ENCODE measurements around the gene MEF2D. TPM values are rescaled to one million over a fixed set of nuclear protein-coding genes. Genes with fewer than 3 reads are reported as not detected.

Gene MEF2D
- total RNA-seq, 2 experiments from 2014 or later, result 28.8 to 32.8 TPM

- CTCF ChIA-PET, result interaction anchor here (0.6 to 6.8 kb wide), 14 partner anchors 12 to 221 kb away, joined by 3 to 348 read pairs (median 10); no protein-coding TSS in a partner anchor
- H3K27me3 Mint-ChIP-seq (ENCODE audit: low read depth), result peaks cover 41% of the 10 kb centered on the region
- no peak overlapping the region for H3K4me3 Mint-ChIP-seq
- intact Hi-C loops (cut with micrococcal nuclease), result loop anchor here (1.0 to 5.0 kb wide), 5 partner anchors 9 to 297 kb away; no protein-coding TSS in a partner anchor
- H3K4me1 Mint-ChIP-seq (ENCODE audit: low read depth), result peaks cover 21% of the 10 kb centered on the region
- H3K27ac Mint-ChIP-seq, result no peak overlapping the region
- DNase-seq, result peak; percentile 70
- H3K36me3 Mint-ChIP-seq (ENCODE audit: low read depth), result no peaks in the 10 kb centered on the region
- H3K9me3 Mint-ChIP-seq, result no peaks in the 10 kb centered on the region
These were observed 56.1 kb downstream of the MEF2D start for GRCh38 chr1:156444407-156445001.

- no peak overlapping the region for H3K27ac Mint-ChIP-seq
- H3K36me3 Mint-ChIP-seq (ENCODE audit: low read depth), result no peaks in the 10 kb centered on the region
- intact Hi-C loops (cut with micrococcal nuclease), result no loop called here
These were observed 57.3 kb downstream of the MEF2D start for GRCh38 chr1:156443286-156443685.

GRCh38 chr1:156440654-156441437 lies 59.7 kb downstream of the MEF2D start:
- CTCF ChIA-PET, result interaction anchor here (0.6 to 5.4 kb wide), 3 partner anchors 56 to 187 kb away, joined by 5 to 117 read pairs (median 7); no protein-coding TSS in a partner anchor
- Mint-ChIP-seq H3K4me3 (no peak overlapping the region), H3K27ac (no peak overlapping the region), H3K4me1 (ENCODE audit: low read depth) (peaks cover 36% of the 10 kb centered on the region), H3K36me3 (ENCODE audit: low read depth) (no peaks in the 10 kb centered on the region), H3K27me3 (ENCODE audit: low read depth) (peaks cover 63% of the 10 kb centered on the region), H3K9me3 (no peaks in the 10 kb centered on the region)
- intact Hi-C loops (cut with micrococcal nuclease), result no loop called here
- no peak for DNase-seq

More at GRCh38 chr1:156443286-156443685, 57.3 kb downstream of the MEF2D start:
- Mint-ChIP-seq H3K27me3 (ENCODE audit: low read depth) (peaks cover 48% of the 10 kb centered on the region), H3K4me3 (no peak overlapping the region), H3K4me1 (ENCODE audit: low read depth) (peaks cover 32% of the 10 kb centered on the region), H3K9me3 (no peaks in the 10 kb centered on the region)
- DNase-seq, result no peak
- CTCF ChIA-PET, result interaction anchor here (0.6 to 5.4 kb wide), 4 partner anchors 9 to 302 kb away, joined by 3 to 117 read pairs (median 4); no protein-coding TSS in a partner anchor

DNA sequence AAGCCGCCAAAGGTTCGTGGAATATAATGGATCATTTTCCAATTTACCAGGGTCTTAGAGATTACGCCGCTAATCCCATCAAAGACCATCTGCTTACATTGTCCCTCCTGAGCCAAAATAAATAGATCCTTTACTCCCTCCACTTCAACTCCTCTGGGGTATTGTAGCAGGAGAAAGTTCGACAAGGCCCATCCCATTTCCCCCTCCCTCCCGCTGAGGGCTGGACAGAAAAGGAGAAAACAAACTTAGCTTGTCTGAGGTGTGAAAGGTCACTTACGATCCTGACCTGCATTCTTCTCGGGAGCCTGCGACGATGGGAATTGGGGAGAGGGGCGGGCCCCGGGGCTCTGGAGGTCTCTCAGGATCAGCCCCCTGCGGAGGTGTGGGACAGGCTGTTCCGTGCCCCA lies 60.8 kb downstream of the MEF2D start:
- no peak for DNase-seq
- H3K36me3 Mint-ChIP-seq (ENCODE audit: low read depth), result no peaks in the 10 kb centered on the region
- intact Hi-C loops (cut with micrococcal nuclease), result no loop called here
- no peak overlapping the region for H3K27ac Mint-ChIP-seq
- peaks cover 69% of the 10 kb centered on the region for H3K27me3 Mint-ChIP-seq (ENCODE audit: low read depth)
- CTCF ChIA-PET, result interaction anchor here (0.7 to 5.4 kb wide), 2 partner anchors 13 to 55 kb away, joined by 3 to 117 read pairs; no protein-coding TSS in a partner anchor
- H3K9me3 Mint-ChIP-seq, result no peaks in the 10 kb centered on the region
- H3K4me3 Mint-ChIP-seq, result no peak overlapping the region
- peaks cover 35% of the 10 kb centered on the region for H3K4me1 Mint-ChIP-seq (ENCODE audit: low read depth)

GRCh38 chr1:156439036-156439776 lies 61.4 kb downstream of the MEF2D start:
- CTCF ChIA-PET, result interaction anchor here (0.7 to 5.4 kb wide), 2 partner anchors 13 to 54 kb away, joined by 3 to 117 read pairs; no protein-coding TSS in a partner anchor
- H3K4me1 Mint-ChIP-seq (ENCODE audit: low read depth), result peaks cover 32% of the 10 kb centered on the region
- no peaks in the 10 kb centered on the region for H3K36me3 Mint-ChIP-seq (ENCODE audit: low read depth)
- H3K4me3 Mint-ChIP-seq, result no peak overlapping the region
- intact Hi-C loops (cut with micrococcal nuclease), result no loop called here
- H3K27ac Mint-ChIP-seq, result no peak overlapping the region
- no peaks in the 10 kb centered on the region for H3K9me3 Mint-ChIP-seq
- peaks cover 69% of the 10 kb centered on the region for H3K27me3 Mint-ChIP-seq (ENCODE audit: low read depth)
- DNase-seq, result no peak

GRCh38 chr1:156438278-156438987 lies 62.1 kb downstream of the MEF2D start:
- Mint-ChIP-seq H3K27me3 (ENCODE audit: low read depth) (peaks cover 72% of the 10 kb centered on the region), H3K36me3 (ENCODE audit: low read depth) (no peaks in the 10 kb centered on the region), H3K9me3 (no peaks in the 10 kb centered on the region), H3K4me3 (no peak overlapping the region), H3K27ac (no peak overlapping the region), H3K4me1 (ENCODE audit: low read depth) (peaks cover 37% of the 10 kb centered on the region)
- no peak for DNase-seq
- intact Hi-C loops (cut with micrococcal nuclease), result no loop called here
- CTCF ChIA-PET, result no interaction called here

DNA sequence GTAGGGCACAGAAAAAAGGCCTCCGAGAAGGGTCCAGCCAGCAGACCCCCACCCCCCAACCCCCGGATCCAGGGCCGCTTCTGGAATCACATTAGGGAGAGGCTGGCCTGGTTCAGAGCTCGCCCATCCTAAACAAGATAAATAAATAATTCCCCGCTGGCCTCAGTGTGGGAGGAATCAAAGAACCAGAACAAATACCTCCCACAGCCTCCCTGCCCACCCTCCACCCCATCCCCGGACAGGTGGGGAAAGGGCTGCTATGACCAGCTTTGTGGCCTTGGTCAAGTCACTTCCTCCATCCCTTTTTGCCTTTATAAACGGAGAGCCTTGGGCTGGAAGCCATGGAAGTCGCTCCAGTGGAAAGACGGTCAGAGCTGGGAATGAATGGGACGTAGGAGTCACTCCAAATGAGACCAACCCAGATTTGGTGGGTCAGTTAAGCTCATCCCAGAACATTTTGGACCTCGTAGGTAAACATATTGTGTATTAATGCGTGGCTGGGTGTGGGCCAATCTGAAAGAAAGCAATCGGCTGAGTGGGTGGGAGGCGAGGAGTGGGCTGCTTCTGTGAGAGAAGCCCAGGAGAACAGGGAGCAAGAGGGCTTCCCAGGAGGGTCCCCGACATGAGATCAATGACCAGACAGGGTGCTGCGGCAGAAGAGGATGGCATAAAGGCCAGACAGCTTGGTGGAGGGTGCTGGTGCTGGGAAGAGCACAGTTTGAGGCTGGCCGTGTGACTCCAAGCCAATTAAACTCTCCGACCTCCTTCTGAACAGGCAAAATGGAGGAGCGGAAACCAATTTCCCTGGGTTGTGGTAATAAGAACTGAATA lies 63.3 kb downstream of the MEF2D start:
- H3K4me3 Mint-ChIP-seq, result no peak overlapping the region
- no peaks in the 10 kb centered on the region for H3K9me3 Mint-ChIP-seq
- peaks cover 42% of the 10 kb centered on the region for H3K4me1 Mint-ChIP-seq (ENCODE audit: low read depth)
- intact Hi-C loops (cut with micrococcal nuclease), result no loop called here
- no peak overlapping the region for H3K27ac Mint-ChIP-seq
- H3K36me3 Mint-ChIP-seq (ENCODE audit: low read depth), result no peaks in the 10 kb centered on the region
- CTCF ChIA-PET, result interaction anchor here (0.8 to 16.7 kb wide), 4 partner anchors 9 to 206 kb away, joined by 3 to 111 read pairs (median 7); no protein-coding TSS in a partner anchor
- no peak for DNase-seq
- H3K27me3 Mint-ChIP-seq (ENCODE audit: low read depth), result peaks cover 79% of the 10 kb centered on the region

DNA sequence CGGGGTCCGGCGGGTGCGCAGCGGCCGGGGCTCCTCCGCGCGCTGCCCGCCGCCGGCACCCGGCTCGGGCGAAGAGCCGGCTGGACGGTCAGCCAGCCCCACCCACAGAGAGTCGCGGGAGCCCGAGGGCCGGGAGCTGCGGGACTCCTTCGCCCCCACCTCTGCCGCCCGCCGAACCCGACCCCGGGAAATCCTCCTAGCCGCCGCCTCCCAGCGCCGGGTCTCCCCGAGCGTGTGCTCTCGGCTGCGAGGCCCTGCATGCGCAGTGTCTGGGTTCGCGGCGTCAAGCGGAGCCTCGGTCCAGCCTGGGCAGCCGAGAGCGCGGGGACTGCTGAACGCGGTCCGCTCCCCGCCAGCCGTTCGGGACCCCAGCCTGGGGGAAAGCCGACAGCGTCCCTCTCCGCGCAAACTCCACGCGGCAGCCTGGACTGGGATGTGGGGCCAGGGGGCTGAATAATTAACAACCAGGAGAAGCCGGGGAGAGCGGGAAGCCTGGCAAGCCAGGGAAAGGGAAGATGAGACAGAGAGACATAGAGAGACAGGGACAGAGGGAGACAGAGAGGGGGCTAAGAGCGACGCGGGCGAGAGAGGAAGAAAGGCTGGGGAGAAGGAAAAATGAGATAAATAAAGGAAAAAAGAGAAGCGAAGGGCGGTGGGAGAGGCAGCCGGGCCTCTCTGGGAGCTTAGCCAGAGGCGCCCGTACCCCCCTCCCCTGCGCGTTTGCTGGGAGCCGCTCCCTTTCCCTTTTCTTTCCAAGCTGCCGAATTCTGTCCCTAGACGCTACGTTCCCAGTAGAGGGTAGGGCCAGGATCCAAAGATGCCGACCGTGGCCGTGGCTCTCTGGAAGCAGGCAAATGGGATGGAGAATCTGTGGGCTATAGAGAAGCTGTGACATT lies 64.2 kb downstream of the MEF2D start:
- H3K27me3 Mint-ChIP-seq (ENCODE audit: low read depth), result peaks cover 81% of the 10 kb centered on the region
- H3K27ac Mint-ChIP-seq, result no peak overlapping the region
- no peaks in the 10 kb centered on the region for H3K9me3 Mint-ChIP-seq
- no peak for DNase-seq
- no peak overlapping the region for H3K4me3 Mint-ChIP-seq
- H3K36me3 Mint-ChIP-seq (ENCODE audit: low read depth), result no peaks in the 10 kb centered on the region
- intact Hi-C loops (cut with micrococcal nuclease), result no loop called here
- peaks cover 42% of the 10 kb centered on the region for H3K4me1 Mint-ChIP-seq (ENCODE audit: low read depth)
- CTCF ChIA-PET, result interaction anchor here (0.8 to 16.7 kb wide), 4 partner anchors 10 to 207 kb away, joined by 3 to 111 read pairs (median 7); no protein-coding TSS in a partner anchor

DNA sequence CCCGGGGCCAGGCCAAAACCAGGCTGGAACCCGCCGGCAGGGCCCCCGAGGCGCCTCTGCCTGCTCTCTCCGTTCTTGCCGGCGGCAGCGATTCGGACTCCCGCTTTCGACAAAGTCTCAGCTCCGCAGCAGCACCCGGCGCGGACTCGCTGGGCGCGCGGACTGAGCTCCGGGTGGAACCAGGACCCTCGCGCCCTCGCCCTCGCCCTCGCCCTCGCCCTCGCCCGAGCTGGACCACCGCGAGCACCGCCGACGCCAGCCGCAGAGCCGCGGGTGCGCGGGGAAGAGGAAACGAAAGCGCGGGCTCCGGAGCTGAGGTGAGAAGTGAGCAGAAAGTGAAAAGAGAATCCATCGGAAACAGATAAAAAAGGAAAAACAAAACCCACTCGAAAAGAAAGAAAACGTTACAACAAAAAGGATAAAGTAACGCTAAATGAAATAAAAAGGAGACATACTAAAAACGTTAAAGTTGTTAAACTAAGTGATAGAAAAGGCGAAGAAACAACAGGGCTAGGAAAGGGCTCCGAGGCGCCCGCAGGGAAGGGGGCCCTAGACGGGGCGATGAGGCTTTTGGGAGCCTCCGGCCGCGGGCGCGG lies 64.9 kb downstream of the MEF2D start:
- intact Hi-C loops (cut with micrococcal nuclease), result loop anchor here (1.0 kb wide), 1 partner anchor 9 kb away; no protein-coding TSS in a partner anchor
- no peaks in the 10 kb centered on the region for H3K36me3 Mint-ChIP-seq (ENCODE audit: low read depth)
- DNase-seq, result peak; percentile 46
- peaks cover 78% of the 10 kb centered on the region for H3K27me3 Mint-ChIP-seq (ENCODE audit: low read depth)
- peak overlapping the region; percentile 73 for H3K4me3 Mint-ChIP-seq
- peaks cover 42% of the 10 kb centered on the region for H3K4me1 Mint-ChIP-seq (ENCODE audit: low read depth)
- CTCF ChIA-PET, result interaction anchor here (1.7 to 16.7 kb wide), 2 partner anchors 10 to 51 kb away, joined by 11 to 111 read pairs; no protein-coding TSS in a partner anchor
- H3K27ac Mint-ChIP-seq, result no peak overlapping the region
- no peaks in the 10 kb centered on the region for H3K9me3 Mint-ChIP-seq

DNA sequence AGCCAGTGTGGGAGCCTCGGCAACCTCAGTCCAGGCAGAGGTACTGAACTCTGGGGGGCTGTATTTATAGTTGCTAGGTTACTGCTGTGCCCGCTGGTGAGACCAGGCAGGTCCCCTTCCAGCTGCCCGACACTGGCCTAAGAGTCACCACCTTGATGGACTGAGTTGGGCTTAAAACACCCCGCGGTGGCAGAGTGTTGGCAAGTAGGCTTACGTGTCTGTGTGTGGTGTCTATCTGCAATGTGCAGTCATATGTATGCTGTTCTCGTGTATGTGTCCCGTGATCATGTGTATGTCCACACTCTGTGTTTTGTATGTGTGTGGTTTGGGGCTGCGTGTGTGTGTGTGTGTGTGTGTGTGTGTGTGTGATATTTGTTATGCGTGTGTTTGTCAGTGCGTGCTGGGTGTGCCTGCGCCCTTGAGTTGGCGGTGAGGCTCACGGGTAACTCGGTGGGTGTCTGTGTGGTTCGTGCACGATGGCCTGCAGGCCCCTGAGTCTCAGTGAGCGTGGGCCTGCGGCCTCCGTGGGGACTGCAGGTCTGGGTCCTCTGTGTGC lies 65.5 kb downstream of the MEF2D start:
- CTCF ChIA-PET, result interaction anchor here (1.1 to 16.7 kb wide), 3 partner anchors 11 to 223 kb away, joined by 3 to 111 read pairs (median 26); no protein-coding TSS in a partner anchor
- intact Hi-C loops (cut with micrococcal nuclease), result loop anchor here (1.0 kb wide), 1 partner anchor 9 kb away; no protein-coding TSS in a partner anchor
- Mint-ChIP-seq H3K9me3 (no peaks in the 10 kb centered on the region), H3K4me3 (peak overlapping the region; percentile 1), H3K4me1 (ENCODE audit: low read depth) (peaks cover 43% of the 10 kb centered on the region), H3K27ac (no peak overlapping the region), H3K36me3 (ENCODE audit: low read depth) (no peaks in the 10 kb centered on the region), H3K27me3 (ENCODE audit: low read depth) (peaks cover 78% of the 10 kb centered on the region)
- DNase-seq, result no peak

Measured in activated naive CD4-positive, alpha-beta T cell treated with anti-CD3 and anti-CD28 coated beads for 36 hours (primary cell).